ENCODE measurements around the gene SLC35A5.

Gene SLC35A5

DNA sequence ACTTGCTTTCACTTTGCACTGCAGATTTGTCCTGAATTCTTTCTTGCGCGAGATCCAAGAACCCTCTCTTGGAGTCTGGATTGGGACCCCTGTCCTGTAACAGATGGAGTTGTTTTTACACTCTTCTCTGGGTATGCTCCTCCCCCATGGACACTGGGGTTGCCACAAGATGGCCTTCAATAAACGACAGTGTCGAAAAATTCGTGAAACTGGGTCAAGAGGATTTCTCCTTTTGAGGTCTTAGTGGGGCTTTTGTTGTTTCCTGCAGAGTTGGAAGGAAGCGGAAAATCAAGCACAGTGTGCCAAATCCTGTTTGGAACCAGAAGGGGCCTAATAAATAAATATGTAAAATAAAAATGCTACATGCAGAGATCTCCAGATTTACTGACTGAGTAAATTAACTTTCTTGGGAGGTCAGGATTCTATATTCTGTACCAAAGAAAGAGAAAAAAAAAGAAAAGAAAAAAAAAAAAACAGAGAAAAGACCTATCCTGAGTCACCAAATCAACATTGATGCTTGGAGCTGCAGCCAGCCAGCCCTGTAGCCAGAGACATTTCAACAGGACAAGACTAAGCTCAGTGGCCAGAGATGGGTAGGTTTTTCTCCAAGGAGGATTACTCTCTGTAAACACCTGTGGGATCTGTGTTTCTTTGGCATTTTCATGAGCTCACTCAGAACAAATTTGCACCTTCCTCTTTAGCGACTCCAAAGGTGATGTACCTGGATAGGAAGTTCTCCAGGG, 54.3 kb downstream of the SLC35A5 start:
- DNase-seq (ENCODE audit: low read depth) = no peak
- no peak overlapping the region for H3K4me3 ChIP-seq (ENCODE audit: low read depth, low read length)

DNA sequence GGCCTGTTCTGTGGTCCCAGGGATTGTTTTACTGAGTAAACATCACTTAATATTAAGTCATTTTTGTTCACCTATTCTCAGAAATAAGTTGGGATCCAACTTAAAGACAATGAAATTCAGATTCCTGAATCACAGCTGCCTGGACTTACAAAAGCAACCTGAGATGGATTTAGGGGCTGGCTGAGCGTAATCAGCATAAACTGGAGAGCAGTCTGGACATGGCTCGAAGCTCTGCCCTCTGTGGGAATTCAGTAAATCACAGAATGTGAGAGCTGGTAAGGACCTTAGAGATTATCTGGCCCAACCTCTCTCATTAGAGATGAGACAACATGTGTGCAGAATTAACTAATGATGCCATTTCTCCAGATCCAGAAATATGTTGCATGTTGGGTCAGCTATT, 55.4 kb downstream of the SLC35A5 start:
- no peak overlapping the region for H3K4me3 ChIP-seq (ENCODE audit: low read depth, low read length)
- no peak for DNase-seq (ENCODE audit: low read depth)

DNA sequence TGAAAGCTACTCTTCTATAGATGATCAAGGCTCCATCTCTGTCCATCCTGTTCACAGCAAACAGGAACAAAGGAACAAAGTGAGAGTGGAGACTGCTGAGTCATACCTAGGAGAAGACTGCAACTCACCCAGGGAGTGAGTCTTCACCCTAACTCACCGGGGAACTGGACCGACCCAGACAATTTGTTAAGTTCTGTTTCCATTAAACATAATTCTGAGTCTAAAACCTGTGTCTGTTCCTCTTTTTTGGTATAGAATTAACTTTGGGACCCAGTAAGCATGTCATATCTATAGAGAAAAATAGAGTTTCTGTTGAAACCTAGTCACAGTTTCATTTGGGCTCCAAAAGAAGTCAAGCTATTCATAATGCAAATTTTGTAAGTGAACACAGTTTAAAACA, 57.5 kb downstream of the SLC35A5 start:
- DNase-seq (ENCODE audit: low read depth) = no peak
- no peak overlapping the region for H3K4me3 ChIP-seq (ENCODE audit: low read depth, low read length)

- H3K4me3 ChIP-seq (ENCODE audit: low read depth, low read length) = no peak overlapping the region
- no peak for DNase-seq (ENCODE audit: low read depth)
These were observed 61.4 kb downstream of the SLC35A5 start for GRCh38 chr3:112623213-112623612.

GRCh38 chr3:112623717-112624116, 61.9 kb downstream of the SLC35A5 start:
- DNase-seq (ENCODE audit: low read depth) = no peak
- no peak overlapping the region for H3K4me3 ChIP-seq (ENCODE audit: low read depth, low read length)

DNA sequence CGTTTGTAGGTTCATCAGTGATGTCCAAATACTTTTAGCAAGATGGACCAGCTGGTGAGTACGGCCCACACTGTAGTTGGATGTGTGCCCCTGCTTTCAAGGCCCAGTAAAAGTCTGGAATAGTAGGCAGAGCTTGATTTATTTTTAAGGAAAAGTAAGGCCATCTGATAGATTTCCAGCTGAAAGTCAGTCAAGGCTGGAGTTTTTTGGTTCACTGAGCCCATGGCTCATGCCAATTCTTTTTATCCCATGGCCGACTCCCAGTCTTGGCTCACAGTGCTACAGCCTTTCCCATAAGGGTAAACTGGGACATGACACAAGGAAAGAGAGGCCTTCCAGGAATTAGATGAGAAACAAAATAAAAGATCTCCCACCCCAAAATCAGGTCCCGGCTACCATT, 65.6 kb downstream of the SLC35A5 start:
- H3K4me3 ChIP-seq (ENCODE audit: low read depth, low read length) = no peak overlapping the region
- no peak for DNase-seq (ENCODE audit: low read depth)

DNA sequence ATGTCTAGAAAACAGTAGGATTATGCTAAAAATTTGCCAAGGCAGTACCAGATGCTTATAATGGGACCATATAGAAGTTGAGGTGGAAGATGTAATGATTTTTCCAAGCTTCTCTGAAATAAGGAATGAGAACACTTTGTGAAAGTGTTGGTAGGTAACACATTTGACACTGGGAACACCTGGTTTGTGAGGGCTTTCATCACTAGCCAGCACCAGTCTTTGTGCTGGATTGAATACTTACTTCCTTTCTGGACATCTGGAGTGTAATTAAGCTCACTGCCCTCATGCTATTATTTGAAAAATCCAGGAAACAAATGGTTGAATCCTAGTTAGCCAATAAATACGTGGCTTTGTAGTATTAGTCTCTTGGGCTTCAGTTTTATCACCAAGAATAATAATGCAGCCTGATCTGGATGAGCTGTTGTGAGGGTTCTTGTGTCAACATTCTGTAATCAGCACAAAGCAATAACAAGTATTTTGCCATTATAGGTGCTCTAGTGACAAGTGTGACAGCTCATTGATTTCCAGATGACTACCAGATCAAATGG, 66.1 kb downstream of the SLC35A5 start:
- DNase-seq (ENCODE audit: low read depth) = no peak

GRCh38 chr3:112629425-112629824, 67.6 kb downstream of the SLC35A5 start:
- H3K4me3 ChIP-seq (ENCODE audit: low read depth, low read length) = no peak overlapping the region
- DNase-seq (ENCODE audit: low read depth) = peak; percentile 80

More for the DNA sequence above, 66.1 kb downstream of the SLC35A5 start:
- H3K4me3 ChIP-seq (ENCODE audit: low read depth, low read length) = no peak overlapping the region

DNA sequence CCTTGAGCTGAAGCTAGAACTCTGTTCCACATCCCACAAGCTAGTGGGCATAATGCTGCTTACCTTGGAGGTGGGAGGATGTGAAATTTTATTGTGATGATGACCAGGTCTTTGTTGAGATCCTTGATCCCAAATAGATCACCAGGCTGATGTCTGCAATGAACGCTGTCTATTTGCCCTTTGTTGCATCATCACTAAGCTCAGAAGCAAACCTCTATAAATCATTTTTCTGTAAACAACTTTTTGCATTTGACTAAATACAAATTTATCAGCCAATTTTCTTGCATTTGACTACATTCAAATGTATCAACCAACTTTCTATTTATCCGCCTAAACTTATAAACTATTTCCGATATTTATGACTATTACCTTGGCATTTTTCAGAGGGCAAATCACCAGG, 69.4 kb downstream of the SLC35A5 start:
- no peak overlapping the region for H3K4me3 ChIP-seq (ENCODE audit: low read depth, low read length)
- DNase-seq (ENCODE audit: low read depth) = no peak

DNA sequence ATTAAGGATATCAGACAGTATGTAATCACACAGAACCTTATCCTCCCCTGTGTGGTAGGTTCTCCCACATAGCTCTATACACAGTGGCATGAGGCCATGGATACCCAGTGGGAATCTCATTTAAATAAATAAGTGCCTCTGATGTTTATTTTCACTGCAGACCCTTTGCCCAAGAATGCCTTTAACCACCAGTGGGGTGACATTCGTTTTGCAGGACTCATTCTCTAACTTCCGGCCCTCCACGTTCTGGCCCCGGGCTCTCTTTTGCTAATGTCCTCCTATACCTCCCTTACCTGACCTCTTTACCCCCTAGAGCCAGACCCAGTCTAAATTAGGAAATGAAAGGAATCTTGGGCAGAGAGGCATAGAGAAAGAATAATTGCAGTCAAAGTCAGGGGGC, 70.8 kb downstream of the SLC35A5 start:
- H3K4me3 ChIP-seq (ENCODE audit: low read depth, low read length) = peak overlapping the region; percentile 74
- DNase-seq (ENCODE audit: low read depth) = no peak

DNA sequence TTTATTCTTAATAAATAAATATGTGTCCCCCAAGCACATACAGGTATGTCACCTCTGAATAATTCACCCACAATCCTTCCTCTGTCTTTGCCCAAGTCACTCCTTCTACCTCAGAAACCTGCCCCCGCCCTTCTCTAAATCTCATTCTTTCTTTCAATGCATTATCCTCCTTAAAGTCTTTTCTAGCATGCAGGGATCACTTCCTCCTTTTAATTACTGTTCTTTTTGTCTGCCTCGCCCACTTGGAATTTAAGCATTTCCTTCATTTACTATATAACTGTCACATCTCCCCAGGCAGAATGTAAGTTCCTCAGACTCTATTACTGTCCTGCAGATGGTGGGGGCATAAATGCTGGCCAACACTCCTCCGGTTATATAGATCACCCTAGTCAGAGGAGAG, 71.3 kb downstream of the SLC35A5 start:
- no peak for DNase-seq (ENCODE audit: low read depth)
- peak overlapping the region; percentile 74 for H3K4me3 ChIP-seq (ENCODE audit: low read depth, low read length)

DNA sequence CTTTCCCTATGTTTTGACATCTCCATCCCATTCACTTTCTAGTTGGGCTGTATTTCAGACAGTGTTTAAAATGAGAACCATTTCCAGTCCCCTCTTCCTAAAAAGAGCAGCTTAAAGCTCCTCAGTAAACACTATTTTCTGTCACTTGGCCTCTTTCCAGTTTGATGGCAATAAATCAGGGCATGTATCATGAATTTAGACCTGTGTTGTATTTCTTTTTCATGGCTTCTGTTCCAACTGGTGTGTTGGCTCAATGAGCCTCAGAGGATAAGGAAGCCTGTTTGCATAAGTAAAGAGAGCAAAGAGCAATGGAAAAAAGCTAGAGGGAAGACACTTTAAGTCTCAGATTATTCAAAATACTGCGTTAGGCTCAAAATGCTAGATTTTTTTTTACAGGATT, 71.9 kb downstream of the SLC35A5 start:
- DNase-seq (ENCODE audit: low read depth) = no peak
- peak overlapping the region; percentile 74 for H3K4me3 ChIP-seq (ENCODE audit: low read depth, low read length)

GRCh38 chr3:112634786-112635541, 73.1 kb downstream of the SLC35A5 start:
- no peak for DNase-seq (ENCODE audit: low read depth)
- peak overlapping the region; percentile 74 for H3K4me3 ChIP-seq (ENCODE audit: low read depth, low read length)

All from skeletal muscle cell (primary cell).